B cell (primary cell): Measurements from ENCODE around the gene ARHGAP45.

Experiments
- EZH2 ChIP-seq: IDR thresholded peaks from 2 replicates; pipeline ENCODE4 v1.6.1; 2012; ENCODE audit warnings: borderline replicate concordance, low read depth, mild to moderate bottlenecking, moderate library complexity, low read length; ENCODE audit not compliant: insufficient read depth, poor library complexity, severe bottlenecking
- TF ChIP-seq, protein P1 (sequence below): fragments of 200-600 bp; IDR thresholded peaks from one replicate; pipeline ENCODE4 v1.8.0; 2022; ENCODE audit warnings: antibody characterized with exemption, mild to moderate bottlenecking

DNA sequence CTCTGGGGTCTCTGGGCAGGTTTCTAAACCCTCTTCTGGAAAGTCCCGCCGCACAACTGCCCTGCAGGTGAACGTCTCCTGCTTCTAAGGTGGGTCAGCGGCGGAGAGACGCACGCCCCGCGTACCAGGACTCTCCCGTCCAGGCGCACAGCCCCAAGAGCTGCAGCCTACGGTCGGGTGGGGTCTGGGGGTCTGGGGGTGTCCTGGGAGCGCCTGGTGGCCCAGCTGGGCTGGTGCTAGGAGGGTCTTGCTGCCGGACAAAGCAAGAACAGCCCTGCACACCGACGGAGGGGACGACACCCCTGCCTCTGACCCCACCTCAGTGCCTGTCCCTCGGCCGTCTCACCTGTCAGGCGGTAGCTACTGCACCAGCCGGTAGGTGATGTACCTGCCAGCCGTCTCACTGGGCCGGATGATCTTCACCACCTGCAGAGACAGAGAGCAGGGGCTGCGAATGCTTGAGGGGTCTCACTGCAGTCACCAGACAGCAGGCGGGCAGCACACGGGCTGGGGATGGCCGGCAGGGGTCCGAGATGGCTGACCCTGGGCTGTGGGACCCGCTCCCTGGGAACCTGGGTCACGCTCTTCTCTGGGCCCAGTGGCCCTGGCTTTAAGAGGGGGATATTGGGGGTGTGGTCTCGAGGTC, 22.3 kb downstream of the ARHGAP45 start:
- TF ChIP-seq, protein P1, sequence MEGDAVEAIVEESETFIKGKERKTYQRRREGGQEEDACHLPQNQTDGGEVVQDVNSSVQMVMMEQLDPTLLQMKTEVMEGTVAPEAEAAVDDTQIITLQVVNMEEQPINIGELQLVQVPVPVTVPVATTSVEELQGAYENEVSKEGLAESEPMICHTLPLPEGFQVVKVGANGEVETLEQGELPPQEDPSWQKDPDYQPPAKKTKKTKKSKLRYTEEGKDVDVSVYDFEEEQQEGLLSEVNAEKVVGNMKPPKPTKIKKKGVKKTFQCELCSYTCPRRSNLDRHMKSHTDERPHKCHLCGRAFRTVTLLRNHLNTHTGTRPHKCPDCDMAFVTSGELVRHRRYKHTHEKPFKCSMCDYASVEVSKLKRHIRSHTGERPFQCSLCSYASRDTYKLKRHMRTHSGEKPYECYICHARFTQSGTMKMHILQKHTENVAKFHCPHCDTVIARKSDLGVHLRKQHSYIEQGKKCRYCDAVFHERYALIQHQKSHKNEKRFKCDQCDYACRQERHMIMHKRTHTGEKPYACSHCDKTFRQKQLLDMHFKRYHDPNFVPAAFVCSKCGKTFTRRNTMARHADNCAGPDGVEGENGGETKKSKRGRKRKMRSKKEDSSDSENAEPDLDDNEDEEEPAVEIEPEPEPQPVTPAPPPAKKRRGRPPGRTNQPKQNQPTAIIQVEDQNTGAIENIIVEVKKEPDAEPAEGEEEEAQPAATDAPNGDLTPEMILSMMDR, result no peak
- TF ChIP-seq EZH2, result no peak
